RPMI7951 (cell line): ENCODE measurements around the gene PGM1. TPM values are rescaled to one million over a fixed set of nuclear protein-coding genes. Genes with fewer than 3 reads are reported as not detected.

Experiments
- DNase-seq: peaks from one replicate; pipeline ENCODE4 v3.0.0-alpha.2; 2012; ENCODE audit warnings: low read depth
- total RNA-seq: library from RNA; depleted of rRNA; stranded (reverse); fragments of >200 nt; shearing (Covaris generic); gene quantifications from 2 replicates; pipeline ENCODE4 v1.2.3, GENCODE V29; 2014; rRNA removed

PGM1 gene
- total RNA-seq, 1 experiment from 2014 or later, result 140 TPM

DNA sequence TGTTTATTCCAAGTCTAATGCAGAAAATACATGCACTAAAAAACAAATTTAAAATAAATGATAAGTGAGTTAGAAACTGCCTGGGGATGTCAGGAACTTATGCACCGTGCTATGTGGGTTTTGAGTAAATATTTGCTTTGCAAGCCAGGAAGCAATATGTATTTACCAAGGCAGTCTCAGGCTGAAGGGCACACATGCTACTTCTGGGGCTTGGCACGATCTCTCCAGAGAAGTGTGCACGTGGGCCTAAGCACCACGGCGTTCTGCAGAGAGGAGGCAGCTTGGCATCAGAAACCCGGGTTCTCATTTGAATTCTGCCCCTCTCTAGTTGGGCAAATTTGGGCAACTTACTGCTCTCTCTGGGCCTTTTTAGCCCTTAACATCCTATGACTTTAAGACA is 108.0 kb downstream of the PGM1 start:
- DNase-seq, result no peak

DNA sequence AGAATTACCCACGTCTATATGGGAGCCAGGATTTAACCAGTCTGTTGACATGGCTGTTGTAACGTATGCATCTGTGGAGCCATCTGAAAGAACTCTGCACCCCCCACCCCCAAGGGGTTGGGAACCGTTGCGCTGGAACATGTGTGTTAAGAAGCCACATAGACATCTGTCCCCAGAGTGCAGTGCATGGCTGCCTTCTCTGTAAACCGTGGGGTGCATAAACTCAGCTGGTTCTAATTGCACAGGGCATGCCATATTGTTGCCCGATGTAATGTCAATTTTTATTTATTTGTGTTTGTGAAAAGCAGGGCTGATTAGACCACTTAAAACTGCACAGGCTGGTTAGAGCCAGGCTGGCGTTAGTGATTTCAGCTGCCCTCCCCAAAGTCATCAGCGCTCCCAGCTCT is 110.5 kb downstream of the PGM1 start:
- no peak for DNase-seq

DNA sequence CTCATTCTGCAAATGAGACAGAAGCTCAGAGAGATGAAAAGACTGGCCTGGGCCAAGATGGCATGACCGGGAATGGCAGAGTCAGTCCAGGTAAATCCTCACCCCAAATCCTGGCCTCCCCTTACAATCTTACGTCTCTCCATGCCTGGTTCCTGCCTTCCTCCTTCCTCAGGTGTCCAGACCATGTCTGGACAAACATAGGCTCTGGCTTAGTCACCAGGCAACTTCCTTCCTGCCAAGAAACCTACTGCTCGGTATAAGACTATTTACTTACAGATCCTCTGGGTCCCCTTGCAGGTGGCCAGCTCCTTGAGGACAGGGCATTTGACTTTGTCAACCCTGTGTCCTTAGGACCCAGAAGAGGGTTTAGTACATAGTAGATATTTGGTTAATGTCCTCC is 111.2 kb downstream of the PGM1 start:
- DNase-seq, result no peak

DNA sequence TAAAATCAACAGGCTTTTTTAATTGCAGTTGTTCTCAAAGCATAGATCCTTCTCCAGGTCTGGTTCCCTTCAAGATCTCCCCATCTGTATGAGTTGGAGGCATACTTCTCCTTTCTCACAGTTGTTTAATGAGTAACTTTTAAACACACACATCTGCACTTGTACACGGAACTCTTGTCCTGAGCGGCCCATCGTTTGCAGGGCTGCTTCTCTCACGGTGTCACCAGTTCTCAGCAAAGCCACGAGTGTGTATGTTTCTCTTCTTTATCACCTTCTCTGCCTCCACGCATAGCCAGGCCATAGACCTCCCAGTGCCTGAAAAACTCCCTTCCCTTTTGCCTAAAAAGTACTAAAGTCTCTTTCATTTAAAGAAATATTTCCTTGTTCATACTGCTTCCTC is 111.9 kb downstream of the PGM1 start:
- DNase-seq, result no peak

DNA sequence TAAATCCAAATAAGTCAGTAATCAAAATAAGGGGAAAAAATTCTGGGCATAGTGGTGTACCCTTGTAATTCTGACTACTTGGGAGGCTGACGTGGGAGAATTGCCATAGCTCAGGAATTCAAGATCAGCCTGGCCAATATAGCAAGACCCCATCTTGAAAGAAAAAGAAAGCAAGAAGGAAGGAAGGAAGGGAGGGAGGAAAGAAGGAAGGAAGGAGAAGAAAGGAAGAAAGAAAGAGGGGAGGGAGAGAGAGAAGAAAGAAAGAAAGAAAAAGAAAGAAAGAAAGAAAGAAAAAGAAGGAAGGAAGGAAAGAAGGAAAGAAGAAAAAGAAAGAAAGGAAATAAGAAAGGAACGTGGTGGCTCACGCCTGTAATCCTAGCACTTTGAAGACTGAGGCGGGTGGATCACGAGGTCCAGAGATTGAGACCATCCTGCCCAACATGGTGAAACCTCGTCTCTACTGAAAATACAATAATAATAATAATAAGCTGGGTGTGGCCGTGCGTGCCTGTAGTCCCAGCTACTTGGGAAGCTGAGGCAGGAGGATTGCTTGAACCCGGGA is 116.1 kb downstream of the PGM1 start:
- no peak for DNase-seq

Other genes starting within 250 kb of the PGM1 start
- gene ALG6, start 225.8 kb upstream of the PGM1 start, total RNA-seq, result 15.3 and 26.3 TPM in 2 replicates
- 70.8 and 101 TPM in 2 replicates for gene ITGB3BP, start 70.2 kb upstream of the PGM1 start, total RNA-seq
- 13.4 and 16.1 TPM in 2 replicates for gene EFCAB7, start 69.9 kb upstream of the PGM1 start, total RNA-seq
- gene ROR1, start 180.6 kb downstream of the PGM1 start, total RNA-seq, result 9.0 and 10.5 TPM in 2 replicates